ENCODE measurements around the gene PTPA. TPM values are rescaled to one million over a fixed set of nuclear protein-coding genes. Genes with fewer than 3 reads are reported as not detected.
"Not testable (repeated sequence)": the region's sequence is repeated elsewhere in the genome, so short reads cannot be mapped to it uniquely, and the experiment has no call there.

The PTPA gene
- total and polyA plus RNA-seq, 8 donors = 32.7 to 71.4 (median 43.3) TPM

GRCh38 chr9:129118799-129119198 lies 7.6 kb downstream of the PTPA start:
- Histone ChIP-seq H3K36me3 (peaks cover 0 to 17% (median 9%) of the 10 kb centered on the region in 3 donors), H3K9me3 (no peaks in the 10 kb centered on the region), H3K27ac (no peak overlapping the region), H3K4me1 (peaks cover 0 to 20% (median 19%) of the 10 kb centered on the region in 3 donors), H3K27me3 (no peaks in the 10 kb centered on the region), H3K4me3 (no peak overlapping the region)
- FAIRE-seq = no peak
- no peak for TF ChIP-seq CTCF (IDR thresholded peaks at IDR 0.05)
- WGBS, 2 donors = 76 to 78% methylated on average over 4 of the region's 4 CpGs
- no peak for DNase-seq
- intact Hi-C loops (cut with DNase I) = no loop called here
- no peak for ATAC-seq

GRCh38 chr9:129121483-129121882 lies 10.3 kb downstream of the PTPA start:
- no peaks in the 10 kb centered on the region for H3K27me3 ChIP-seq
- H3K4me3 ChIP-seq = no peak overlapping the region
- TF ChIP-seq CTCF (IDR thresholded peaks at IDR 0.05) = no peak
- DNase-seq (no peak), ATAC-seq (no peak), FAIRE-seq (no peak)
- WGBS, 2 donors = 43 to 52% methylated on average over 3 of the region's 3 CpGs
- no peaks in the 10 kb centered on the region for H3K9me3 ChIP-seq
- H3K36me3 ChIP-seq = peaks cover 0 to 29% (median 9%) of the 10 kb centered on the region in 3 donors
- H3K27ac ChIP-seq = no peak overlapping the region
- intact Hi-C loops (cut with DNase I) = loop anchor here in 1 of 3 donors (10.0 kb wide), 1 partner anchor 673 kb away; no protein-coding TSS in a partner anchor
- H3K4me1 ChIP-seq = no peaks in the 10 kb centered on the region

- Histone ChIP-seq H3K4me3 (no peak overlapping the region), H3K36me3 (peaks cover 0 to 29% (median 9%) of the 10 kb centered on the region in 3 donors), H3K4me1 (no peaks in the 10 kb centered on the region), H3K27ac (no peak overlapping the region), H3K9me3 (no peaks in the 10 kb centered on the region), H3K27me3 (no peaks in the 10 kb centered on the region)
- DNase-seq (no peak), ATAC-seq (no peak), FAIRE-seq (no peak)
- TF ChIP-seq CTCF (IDR thresholded peaks at IDR 0.05) = no peak
- WGBS, 2 donors = 95 to 96% methylated on average over 1 of the region's 1 CpG
- intact Hi-C loops (cut with DNase I) = loop anchor here in 1 of 3 donors (10.0 kb wide), 1 partner anchor 673 kb away; no protein-coding TSS in a partner anchor
These were observed 10.9 kb downstream of the PTPA start for GRCh38 chr9:129122133-129122532.

GRCh38 chr9:129122976-129123375 lies 11.8 kb downstream of the PTPA start:
- not testable (repeated sequence) for H3K27me3 ChIP-seq
- intact Hi-C loops (cut with DNase I) = loop anchor here in 1 of 3 donors (10.0 kb wide), 1 partner anchor 672 kb away; no protein-coding TSS in a partner anchor
- peaks cover 0 to 29% (median 9%) of the 10 kb centered on the region in 3 donors for H3K36me3 ChIP-seq

GRCh38 chr9:129124506-129125069 lies 13.4 kb downstream of the PTPA start:
- FAIRE-seq = no peak
- H3K36me3 ChIP-seq = peaks cover 0 to 30% (median 9%) of the 10 kb centered on the region in 3 donors
- no peak overlapping the region for H3K4me3 ChIP-seq
- H3K9me3 ChIP-seq = no peaks in the 10 kb centered on the region
- ATAC-seq = no peak
- no peak for TF ChIP-seq CTCF (IDR thresholded peaks at IDR 0.05)
- H3K27me3 ChIP-seq = no peaks in the 10 kb centered on the region
- no peak for DNase-seq
- no peak overlapping the region for H3K27ac ChIP-seq
- no peaks in the 10 kb centered on the region for H3K4me1 ChIP-seq
- WGBS, 2 donors = 54% methylated on average over 3 of the region's 3 CpGs
- intact Hi-C loops (cut with DNase I) = loop anchor here in 1 of 3 donors (10.0 kb wide), 1 partner anchor 670 kb away; no protein-coding TSS in a partner anchor

More at GRCh38 chr9:129122976-129123375, 11.8 kb downstream of the PTPA start:
- H3K27ac ChIP-seq, ATAC-seq, DNase-seq, H3K9me3 ChIP-seq, H3K4me3 ChIP-seq, H3K4me1 ChIP-seq, FAIRE-seq: not testable (repeated sequence)
- WGBS, 2 donors = 87 to 93% methylated on average over 15 of the region's 15 CpGs
